ENCODE results near the gene DGCR8.

Gene DGCR8

GRCh38 chr22:20053407-20054033 lies 26.5 kb upstream of the DGCR8 start:
- TF ChIP-seq, protein P1, sequence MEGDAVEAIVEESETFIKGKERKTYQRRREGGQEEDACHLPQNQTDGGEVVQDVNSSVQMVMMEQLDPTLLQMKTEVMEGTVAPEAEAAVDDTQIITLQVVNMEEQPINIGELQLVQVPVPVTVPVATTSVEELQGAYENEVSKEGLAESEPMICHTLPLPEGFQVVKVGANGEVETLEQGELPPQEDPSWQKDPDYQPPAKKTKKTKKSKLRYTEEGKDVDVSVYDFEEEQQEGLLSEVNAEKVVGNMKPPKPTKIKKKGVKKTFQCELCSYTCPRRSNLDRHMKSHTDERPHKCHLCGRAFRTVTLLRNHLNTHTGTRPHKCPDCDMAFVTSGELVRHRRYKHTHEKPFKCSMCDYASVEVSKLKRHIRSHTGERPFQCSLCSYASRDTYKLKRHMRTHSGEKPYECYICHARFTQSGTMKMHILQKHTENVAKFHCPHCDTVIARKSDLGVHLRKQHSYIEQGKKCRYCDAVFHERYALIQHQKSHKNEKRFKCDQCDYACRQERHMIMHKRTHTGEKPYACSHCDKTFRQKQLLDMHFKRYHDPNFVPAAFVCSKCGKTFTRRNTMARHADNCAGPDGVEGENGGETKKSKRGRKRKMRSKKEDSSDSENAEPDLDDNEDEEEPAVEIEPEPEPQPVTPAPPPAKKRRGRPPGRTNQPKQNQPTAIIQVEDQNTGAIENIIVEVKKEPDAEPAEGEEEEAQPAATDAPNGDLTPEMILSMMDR (IDR thresholded peaks at IDR 0.05; ENCODE audit: borderline replicate concordance, insufficient read depth, low read depth, low read length), result no peak
- H3K4me3 ChIP-seq (ENCODE audit: low read depth, low read length), result no peak overlapping the region

DNA sequence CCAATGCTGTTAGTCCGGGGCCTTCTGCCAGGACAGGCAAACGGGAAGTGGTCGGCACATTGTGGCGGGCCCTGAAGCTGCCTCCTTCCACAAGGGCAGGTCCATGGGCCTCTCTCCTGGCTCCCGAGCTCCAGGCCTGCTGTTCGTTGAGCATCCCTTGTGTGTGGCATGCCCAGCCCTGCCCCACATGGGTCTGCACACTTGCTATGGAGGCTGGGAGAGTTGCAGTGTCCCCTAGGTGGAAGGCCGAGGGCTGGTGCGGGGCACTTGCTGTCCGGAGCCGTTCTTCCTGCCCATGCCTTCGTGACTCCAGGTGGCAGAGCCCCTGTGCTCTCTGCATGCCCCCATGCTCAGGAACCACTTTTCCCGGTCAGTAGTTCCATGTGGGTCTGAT lies 26.0 kb upstream of the DGCR8 start:
- TF ChIP-seq, protein P1 (IDR thresholded peaks at IDR 0.05; ENCODE audit: borderline replicate concordance, insufficient read depth, low read depth, low read length), result no peak
- no peak overlapping the region for H3K4me3 ChIP-seq (ENCODE audit: low read depth, low read length)

DNA sequence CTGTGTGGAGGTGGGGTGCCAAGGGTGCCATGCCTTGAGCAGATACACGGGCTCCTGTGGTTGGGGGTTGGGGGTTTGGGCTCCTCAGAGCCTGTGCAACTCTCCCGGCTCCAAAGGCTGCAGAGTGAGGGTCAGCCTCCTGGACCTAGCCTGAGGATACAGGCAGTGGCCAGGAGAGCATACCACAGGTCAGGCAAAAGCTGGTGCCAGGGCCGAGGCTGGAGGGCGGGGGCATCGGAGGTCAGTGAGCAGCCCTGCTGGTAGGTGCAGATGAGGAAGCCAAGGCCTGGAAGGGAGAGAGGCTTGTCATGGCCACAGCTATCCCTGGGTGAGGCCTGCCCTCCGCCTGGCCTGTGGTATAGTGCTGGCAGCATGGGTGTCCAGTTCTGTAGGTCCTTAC lies 25.6 kb upstream of the DGCR8 start:
- no peak overlapping the region for H3K4me3 ChIP-seq (ENCODE audit: low read depth, low read length)
- TF ChIP-seq, protein P1 (IDR thresholded peaks at IDR 0.05; ENCODE audit: borderline replicate concordance, insufficient read depth, low read depth, low read length), result no peak

DNA sequence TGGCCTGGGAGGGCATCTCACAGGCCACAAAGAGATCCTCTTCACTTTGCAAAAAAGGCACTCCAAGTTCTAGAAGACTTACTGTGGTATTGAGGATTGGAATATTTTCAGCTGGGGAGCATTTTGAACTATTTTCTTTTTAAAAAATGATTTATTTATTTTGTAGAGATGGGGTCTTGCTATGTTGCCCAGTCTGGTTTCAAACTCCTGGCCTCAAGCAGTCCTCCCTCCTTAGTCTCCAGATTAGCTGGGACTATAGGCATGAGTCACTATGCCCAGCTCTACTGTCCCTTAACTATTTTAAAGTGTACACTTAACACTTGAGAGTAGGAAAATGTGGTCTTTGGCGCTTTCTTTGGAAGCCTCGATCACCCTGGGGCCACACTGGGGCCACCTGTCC lies 24.9 kb upstream of the DGCR8 start:
- H3K4me3 ChIP-seq (ENCODE audit: low read depth, low read length), result no peak overlapping the region
- TF ChIP-seq, protein P1 (IDR thresholded peaks at IDR 0.05; ENCODE audit: borderline replicate concordance, insufficient read depth, low read depth, low read length), result no peak

DNA sequence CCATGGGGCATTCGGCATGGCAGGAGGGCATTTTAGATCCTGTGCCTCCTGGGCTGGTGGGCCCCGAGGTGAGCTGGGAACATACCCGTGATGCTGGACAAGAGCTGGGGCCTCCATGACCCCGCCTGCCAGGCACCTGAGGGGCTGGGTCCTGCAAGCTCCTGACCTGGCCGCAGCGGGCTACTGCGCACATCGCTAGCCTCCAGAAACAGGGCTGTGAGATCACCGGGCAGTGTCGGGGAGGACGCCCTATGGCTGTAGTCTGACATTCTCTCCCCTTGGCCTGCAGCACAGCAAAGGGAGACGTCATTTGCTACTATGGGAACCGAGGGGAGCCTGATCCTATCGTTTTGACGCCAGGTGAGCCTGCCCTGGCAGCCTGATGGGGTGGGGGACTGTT lies 24.4 kb upstream of the DGCR8 start:
- H3K4me3 ChIP-seq (ENCODE audit: low read depth, low read length), result no peak overlapping the region
- TF ChIP-seq, protein P1 (IDR thresholded peaks at IDR 0.05; ENCODE audit: borderline replicate concordance, insufficient read depth, low read depth, low read length), result no peak

DNA sequence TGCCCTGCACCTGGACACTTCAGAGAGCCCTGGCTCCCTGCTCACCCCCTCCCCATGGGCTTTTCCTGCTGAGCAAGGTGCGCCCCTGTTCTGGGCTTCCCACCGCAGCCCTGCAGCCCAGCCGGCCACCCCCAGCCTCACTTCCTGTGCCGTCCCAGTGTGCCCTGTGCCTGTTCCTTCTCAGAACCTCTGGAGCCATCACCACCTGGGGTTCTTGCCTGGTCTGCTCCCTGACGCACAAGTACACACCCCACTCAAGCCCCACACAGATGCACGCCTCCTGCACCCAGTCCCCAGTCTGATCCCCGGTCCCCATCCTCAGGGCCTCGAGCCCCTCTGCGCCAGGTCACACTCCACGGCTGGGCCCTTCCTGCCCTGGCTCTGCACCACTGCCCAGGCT lies 23.9 kb upstream of the DGCR8 start:
- TF ChIP-seq, protein P1 (IDR thresholded peaks at IDR 0.05; ENCODE audit: borderline replicate concordance, insufficient read depth, low read depth, low read length), result no peak
- no peak overlapping the region for H3K4me3 ChIP-seq (ENCODE audit: low read depth, low read length)

DNA sequence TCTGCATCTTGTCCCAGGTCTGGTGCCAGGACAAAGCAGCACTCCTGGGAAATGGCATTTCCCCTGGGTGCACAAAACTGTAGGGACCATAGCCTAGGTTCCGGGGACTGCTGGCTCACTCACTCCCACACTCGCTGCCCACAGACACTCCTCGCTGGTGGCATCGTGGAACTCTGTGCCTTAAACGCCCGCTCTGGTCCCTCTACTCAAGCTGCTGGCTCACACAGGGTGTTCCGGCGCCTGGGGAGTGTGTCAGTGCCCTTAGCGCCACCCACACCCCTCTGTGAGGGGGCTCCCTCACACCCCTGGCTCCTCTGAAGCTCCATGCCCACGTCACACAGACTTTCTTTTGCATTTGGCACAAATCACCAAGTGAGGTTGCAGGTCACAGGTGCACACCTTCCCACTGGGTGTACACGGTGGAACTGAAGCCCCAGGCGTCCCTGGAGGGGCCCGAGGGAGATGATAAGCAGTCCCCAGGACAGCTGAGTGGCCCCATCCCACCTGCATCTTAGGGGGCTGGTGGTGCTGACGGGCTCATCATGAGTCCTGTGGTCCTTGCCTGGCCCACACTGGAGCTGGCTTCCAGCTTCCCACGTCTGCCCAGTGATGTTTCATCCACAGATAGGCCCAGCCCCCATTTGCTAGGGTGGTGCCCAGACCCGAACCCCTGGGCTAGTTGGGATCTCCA lies 23.2 kb upstream of the DGCR8 start:
- TF ChIP-seq, protein P1 (IDR thresholded peaks at IDR 0.05; ENCODE audit: borderline replicate concordance, insufficient read depth, low read depth, low read length), result no peak
- no peak overlapping the region for H3K4me3 ChIP-seq (ENCODE audit: low read depth, low read length)

Data from GM12875 (cell line).